Measurements from ENCODE around the gene SLC22A23.

- TF ChIP-seq CTCF (IDR thresholded peaks at IDR 0.05) (no peak), POLR2A (IDR thresholded peaks at IDR 0.05) (no peak)
Measured at GRCh38 chr6:3490625-3490980, 33.8 kb upstream of the SLC22A23 start.

Measured in adrenal gland (tissue), 5 donors.